ENCODE measurements around the gene ZNF511. TPM values are rescaled to one million over a fixed set of nuclear protein-coding genes. Genes with fewer than 3 reads are reported as not detected.
"Not testable (repeated sequence)": the region's sequence is repeated elsewhere in the genome, so short reads cannot be mapped to it uniquely, and the experiment has no call there.

Gene ZNF511
- total RNA-seq, 1 experiment from 2014 or later, result 75.7 TPM

GRCh38 chr10:133318494-133319127 is 9.9 kb downstream of the ZNF511 start:
- H3K36me3 ChIP-seq, result no peaks in the 10 kb centered on the region

DNA sequence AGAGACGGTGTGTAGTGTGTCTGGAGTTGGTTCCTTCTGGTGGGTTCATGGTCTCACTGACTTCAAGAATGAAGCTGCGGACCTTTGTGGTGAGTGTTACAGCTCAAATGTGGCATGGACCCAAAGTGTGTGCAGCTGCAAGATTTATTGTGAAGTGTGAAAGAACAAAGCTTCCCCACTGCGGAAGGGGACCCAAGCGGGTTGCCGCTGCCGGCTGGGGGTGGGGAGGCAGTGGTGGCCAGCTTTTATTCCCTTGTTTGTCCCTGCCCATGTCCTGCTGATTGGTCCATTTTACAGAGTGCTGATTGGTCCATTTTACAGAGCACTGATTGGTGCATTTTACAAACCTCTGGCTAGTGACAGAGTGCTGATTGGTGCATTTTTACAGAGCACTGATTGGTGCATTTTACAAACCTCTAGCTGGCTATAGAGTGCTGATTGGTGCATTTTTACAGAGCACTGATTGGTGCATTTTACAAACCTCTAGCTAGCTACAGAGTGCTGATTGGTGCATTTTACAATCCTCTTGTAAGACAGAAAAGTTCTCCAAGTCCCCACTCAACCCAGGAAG is 12.2 kb downstream of the ZNF511 start:
- H3K27me3 ChIP-seq, DNase-seq, H3K36me3 ChIP-seq, H3K9me3 ChIP-seq, H3K4me3 ChIP-seq: not testable (repeated sequence)

More at GRCh38 chr10:133318494-133319127, 9.9 kb downstream of the ZNF511 start:
- DNase-seq, result peak; percentile 65
- H3K27me3 ChIP-seq, result no peaks in the 10 kb centered on the region
- peaks cover 4% of the 10 kb centered on the region for H3K9me3 ChIP-seq
- peak overlapping the region; percentile 39 for H3K4me3 ChIP-seq

DNA sequence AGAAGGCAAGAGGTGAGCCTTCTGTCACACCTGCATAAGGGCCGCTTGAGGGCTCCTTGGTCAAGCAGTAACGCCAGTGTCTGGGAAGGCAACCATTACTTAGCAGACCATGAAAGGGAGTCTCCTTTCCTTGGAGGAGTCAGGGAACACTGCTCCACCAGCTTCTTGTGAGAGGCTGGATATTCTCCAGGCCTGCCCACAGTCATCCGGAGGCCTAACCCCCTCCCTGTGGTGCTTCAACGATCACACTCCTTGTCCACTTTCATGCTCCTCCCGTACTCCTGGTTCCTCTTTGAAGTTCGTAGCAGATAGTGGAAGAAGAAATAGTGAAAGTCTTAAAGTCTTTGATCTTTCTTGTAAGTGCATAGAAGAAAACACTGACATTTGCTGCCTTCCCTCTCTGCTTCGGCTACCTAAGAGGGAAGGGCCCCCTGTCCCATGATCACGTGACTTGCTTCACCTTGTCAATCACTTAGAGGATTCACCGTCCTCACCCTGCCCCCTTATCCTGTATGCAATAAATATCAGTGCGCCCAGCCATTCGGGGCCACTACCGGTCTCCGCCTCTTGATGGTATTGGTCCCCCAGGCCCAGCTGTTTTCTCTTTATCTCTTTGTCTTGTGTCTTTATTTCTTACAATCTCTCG is 13.5 kb downstream of the ZNF511 start:
- peaks cover 11% of the 10 kb centered on the region for H3K27me3 ChIP-seq
- not testable (repeated sequence) for DNase-seq, H3K4me3 ChIP-seq, H3K36me3 ChIP-seq, H3K9me3 ChIP-seq

DNA sequence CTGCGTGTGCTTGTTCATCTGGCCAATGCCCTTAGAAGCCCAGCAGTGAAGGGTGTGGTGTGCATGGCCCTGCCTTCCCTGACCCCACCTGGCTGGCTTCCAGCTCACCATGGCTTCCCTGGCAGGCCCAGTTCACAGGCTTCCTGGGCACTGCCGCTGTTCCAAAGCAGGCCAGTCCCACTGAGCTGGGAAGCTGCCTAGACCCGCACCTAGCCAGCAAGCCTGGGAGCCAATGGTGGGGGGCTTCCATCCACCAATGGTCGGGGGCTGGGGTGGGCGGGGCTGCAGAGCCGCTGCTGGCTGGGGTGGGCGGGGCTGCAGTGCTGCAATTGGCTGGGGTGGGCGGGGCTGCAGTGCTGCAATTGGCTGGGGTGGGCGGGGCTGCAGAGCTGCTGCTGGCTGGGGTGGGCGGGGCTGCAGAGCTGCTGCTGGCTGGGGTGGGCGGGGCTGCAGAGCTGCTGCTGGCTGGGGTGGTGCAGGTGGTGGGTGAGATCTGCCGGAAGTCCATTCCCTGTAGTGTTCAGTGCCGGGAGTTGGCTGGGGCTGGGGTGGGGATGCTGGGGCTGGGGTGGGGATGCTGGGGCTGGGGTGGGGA is 15.6 kb downstream of the ZNF511 start:
- Histone ChIP-seq H3K36me3 (no peaks in the 10 kb centered on the region), H3K4me3 (no peak overlapping the region), H3K9me3 (peaks cover 4% of the 10 kb centered on the region), H3K27me3 (peaks cover 11% of the 10 kb centered on the region)
- peak; percentile 72 for DNase-seq

GRCh38 chr10:133324857-133325260 is 16.1 kb downstream of the ZNF511 start:
- no peaks in the 10 kb centered on the region for H3K36me3 ChIP-seq
- no peak overlapping the region for H3K4me3 ChIP-seq
- peaks cover 4% of the 10 kb centered on the region for H3K9me3 ChIP-seq
- peaks cover 11% of the 10 kb centered on the region for H3K27me3 ChIP-seq
- no peak for DNase-seq

DNA sequence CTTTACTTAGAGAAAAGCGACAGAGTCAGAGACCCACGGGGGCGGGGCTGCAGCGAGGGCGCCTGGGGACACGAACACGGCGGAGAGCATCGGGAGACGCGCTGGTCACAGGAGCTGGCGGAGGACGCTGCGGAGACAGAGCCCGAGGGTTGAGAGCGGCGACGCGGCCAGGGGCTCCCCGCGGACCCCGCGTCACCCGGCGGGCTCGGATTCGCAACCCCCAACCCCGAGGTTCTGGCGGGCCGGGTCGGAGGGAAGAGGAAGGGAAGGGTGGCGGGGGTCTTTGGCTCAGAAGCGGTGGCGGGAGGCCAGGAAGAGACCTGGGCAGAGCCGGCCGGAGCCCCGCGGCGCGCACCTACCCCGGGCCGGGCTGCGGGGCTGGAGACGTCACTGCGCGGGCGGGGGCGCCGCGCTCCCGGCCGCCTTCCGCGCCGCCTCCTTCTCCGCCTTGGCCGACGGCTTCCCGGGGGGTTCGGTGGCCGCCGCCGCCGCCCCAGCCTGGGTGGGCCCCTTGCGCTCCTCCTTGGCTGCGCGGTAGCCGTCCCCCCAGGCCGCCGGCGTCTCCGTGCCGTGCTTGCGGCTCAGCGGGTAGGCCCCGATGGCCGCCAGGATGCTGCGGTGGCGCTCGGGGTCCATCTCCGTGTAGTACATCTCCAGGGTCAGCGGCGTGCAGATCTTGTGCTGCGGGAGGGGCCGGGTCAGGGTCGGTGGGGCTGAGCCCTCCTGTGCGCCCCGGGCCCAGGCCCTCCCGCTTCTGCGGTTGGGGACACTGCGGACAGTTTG is 16.9 kb downstream of the ZNF511 start:
- Histone ChIP-seq H3K36me3 (no peaks in the 10 kb centered on the region), H3K4me3 (no peak overlapping the region), H3K27me3 (peaks cover 11% of the 10 kb centered on the region), H3K9me3 (peaks cover 4% of the 10 kb centered on the region)
- no peak for DNase-seq

DNA sequence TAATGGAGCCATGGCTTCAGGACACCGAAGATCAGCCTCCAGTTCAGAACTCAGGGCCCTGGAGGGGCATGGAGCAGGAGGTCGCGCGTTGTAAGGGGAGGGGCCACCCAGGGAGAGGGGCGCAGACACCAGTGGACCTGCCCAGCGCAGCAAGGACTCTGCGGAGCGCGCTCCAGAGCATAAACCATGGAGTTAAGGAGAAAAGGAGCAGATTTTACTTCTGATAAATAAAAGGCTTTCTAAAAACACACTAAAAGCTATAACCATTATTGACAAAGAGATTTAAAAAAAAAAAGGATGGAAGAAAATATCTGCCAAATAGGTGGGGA is 17.5 kb downstream of the ZNF511 start:
- no peak for DNase-seq
- no peak overlapping the region for H3K4me3 ChIP-seq
- peaks cover 16% of the 10 kb centered on the region for H3K27me3 ChIP-seq
- H3K36me3 ChIP-seq, result no peaks in the 10 kb centered on the region
- H3K9me3 ChIP-seq, result no peaks in the 10 kb centered on the region

- Histone ChIP-seq H3K36me3 (no peaks in the 10 kb centered on the region), H3K9me3 (no peaks in the 10 kb centered on the region), H3K27me3 (peaks cover 24% of the 10 kb centered on the region), H3K4me3 (no peak overlapping the region)
- DNase-seq, result peak; percentile 49
Observed at GRCh38 chr10:133326745-133327650, 18.3 kb downstream of the ZNF511 start.

GRCh38 chr10:133327651-133328357 is 19.1 kb downstream of the ZNF511 start:
- Histone ChIP-seq H3K27me3 (peaks cover 32% of the 10 kb centered on the region), H3K4me3 (no peak overlapping the region), H3K9me3 (no peaks in the 10 kb centered on the region), H3K36me3 (no peaks in the 10 kb centered on the region)
- no peak for DNase-seq

- H3K27me3 ChIP-seq, result peaks cover 34% of the 10 kb centered on the region
Observed at GRCh38 chr10:133328358-133329343, 19.9 kb downstream of the ZNF511 start.

GRCh38 chr10:133329491-133330202 is 20.9 kb downstream of the ZNF511 start:
- H3K27me3 ChIP-seq, result peaks cover 36% of the 10 kb centered on the region
- H3K4me3 ChIP-seq, result no peak overlapping the region
- no peaks in the 10 kb centered on the region for H3K36me3 ChIP-seq
- DNase-seq, result peak; percentile 82
- H3K9me3 ChIP-seq, result no peaks in the 10 kb centered on the region

More at GRCh38 chr10:133328358-133329343, 19.9 kb downstream of the ZNF511 start:
- Histone ChIP-seq H3K36me3 (no peaks in the 10 kb centered on the region), H3K9me3 (no peaks in the 10 kb centered on the region), H3K4me3 (no peak overlapping the region)
- no peak for DNase-seq

DNA sequence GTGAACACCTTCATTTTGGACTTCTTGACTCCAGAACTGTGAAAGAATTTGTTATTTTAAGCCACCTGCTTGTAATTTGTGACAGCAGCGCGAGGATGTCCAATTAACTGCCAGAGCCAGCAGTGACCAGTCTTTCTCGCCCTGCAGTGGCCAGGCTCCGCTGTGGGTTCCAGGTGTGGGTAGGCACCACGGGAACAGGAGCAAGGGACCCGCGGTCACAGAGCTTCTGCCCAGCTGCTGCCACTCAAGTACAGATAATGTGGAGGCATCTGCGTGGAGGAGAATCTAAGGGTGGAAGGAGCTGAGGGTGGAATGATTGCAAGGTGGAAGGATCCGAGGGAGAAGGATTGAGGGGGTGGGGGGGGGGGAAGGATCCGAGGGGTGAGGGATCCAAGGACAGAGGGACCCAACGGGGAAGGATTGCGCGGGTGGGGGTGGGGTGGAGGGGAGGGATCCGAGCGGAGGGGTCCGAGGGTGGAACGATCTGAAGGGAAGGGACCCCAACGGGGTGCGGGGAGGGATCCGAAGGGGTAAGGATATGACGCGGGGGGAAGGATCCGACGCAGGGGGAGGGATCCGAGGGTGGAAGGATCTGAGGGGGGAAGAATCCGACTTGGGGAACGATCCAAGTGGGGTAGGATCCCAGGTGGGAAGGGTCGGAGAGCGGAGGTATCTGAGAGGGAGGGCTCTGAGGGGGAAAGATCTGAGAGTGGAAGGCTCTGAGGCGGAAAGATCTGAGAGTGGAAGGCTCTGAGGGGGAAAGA is 24.4 kb downstream of the ZNF511 start:
- H3K9me3 ChIP-seq, result no peaks in the 10 kb centered on the region
- H3K27me3 ChIP-seq, result peaks cover 53% of the 10 kb centered on the region
- DNase-seq, result no peak
- no peak overlapping the region for H3K4me3 ChIP-seq
- no peaks in the 10 kb centered on the region for H3K36me3 ChIP-seq

DNA sequence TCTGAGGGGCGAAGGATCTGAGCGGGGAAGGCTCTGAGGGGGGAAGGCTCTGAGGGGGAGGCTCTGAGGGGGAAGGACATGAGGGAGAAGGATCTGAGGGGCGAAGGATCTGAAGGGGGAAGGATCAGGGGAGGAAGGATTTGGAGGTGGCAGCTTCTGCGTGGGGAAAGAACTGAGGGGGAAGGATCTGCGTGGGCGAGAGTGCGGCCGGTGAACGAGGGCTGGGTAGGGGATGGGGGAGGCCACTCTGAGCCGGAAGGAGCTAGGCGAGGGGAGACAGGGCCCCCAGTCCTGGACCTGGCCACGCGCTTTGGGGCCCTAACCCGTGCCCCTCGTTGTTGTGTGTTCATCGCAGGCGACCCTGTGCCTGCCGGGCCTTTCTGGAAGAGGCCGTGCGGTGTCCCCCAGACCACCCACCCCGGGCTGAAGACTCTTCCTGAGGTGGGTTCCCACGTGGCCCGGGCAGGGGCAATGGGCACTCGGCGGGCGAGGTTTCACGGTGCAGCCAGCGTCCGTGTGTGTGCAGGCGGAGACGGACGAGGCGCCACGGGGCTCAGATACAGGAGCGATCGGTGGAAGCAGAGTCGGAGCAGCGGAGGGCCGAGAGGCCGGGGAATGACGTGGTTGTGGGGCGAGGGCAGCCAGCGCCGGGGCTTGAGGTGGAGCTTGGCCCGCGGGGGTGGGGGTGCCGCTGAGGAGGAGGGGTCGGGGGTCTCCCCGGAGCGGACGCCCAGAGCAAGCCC is 26.0 kb downstream of the ZNF511 start:
- Histone ChIP-seq H3K27me3 (peaks cover 53% of the 10 kb centered on the region), H3K4me3 (no peak overlapping the region; the same call in 1 of the 2 replicates), H3K36me3 (no peaks in the 10 kb centered on the region), H3K9me3 (no peaks in the 10 kb centered on the region)
- no peak for DNase-seq

Data from MG63 (cell line).